Common myeloid progenitor, CD34-positive (primary cell): ENCODE results near the gene C1QTNF1.

Experiments
- CTCF ChIA-PET: fragments of 350-600 bp; sonication (Branson Sonifier 250); formaldehyde crosslinking; loops from one replicate; lab custom pipeline; 2021; ENCODE audit warnings: antibody characterized with exemption; lab: Charles Lee
- POLR2A ChIA-PET: fragments of 350-600 bp; sonication (Branson Sonifier 250); formaldehyde crosslinking; loops from one replicate; lab custom pipeline; 2021; ENCODE audit warnings: antibody characterized with exemption; lab: Charles Lee
- DNase-seq, 3 donors: peaks; one replicate each; pipeline versions ENCODE4 v3.0.0 to v3.0.0-alpha.2; 2013
- H3K27ac ChIP-seq, 2 experiments: 1 replicate in 1 of 2; 2 replicates in 1 of 2; pipeline ENCODE4 v1.7.0; 2013; ENCODE audit warnings: inconsistent platforms in 2 of 2, low read length in 2 of 2, mild to moderate bottlenecking in 2 of 2, low read depth in 1 of 2, moderate library complexity in 1 of 2; ENCODE audit not compliant: severe bottlenecking in 2 of 2, insufficient read depth in 1 of 2, poor library complexity in 1 of 2
- H3K27me3 ChIP-seq, 5 experiments: replicated peaks in 2 of 5; 1 replicate in 3 of 5; 2 replicates in 2 of 5; pipeline versions ENCODE4 v1.6.1 to v1.7.0; 2013; ENCODE audit warnings: low read length in 4 of 5, mild to moderate bottlenecking in 2 of 5, moderate library complexity in 2 of 5, inconsistent platforms in 1 of 5; ENCODE audit not compliant: insufficient read depth in 5 of 5, control insufficient read depth in 4 of 5
- H3K36me3 ChIP-seq, 4 experiments: 1 replicate in 2 of 4; 2 replicates in 2 of 4; pipeline versions ENCODE4 v1.6.1 to v1.7.0; 2013; ENCODE audit warnings: low read length in 3 of 4, control low read depth in 1 of 4, mild to moderate bottlenecking in 1 of 4; ENCODE audit not compliant: control insufficient read depth in 4 of 4, insufficient read depth in 4 of 4
- H3K4me1 ChIP-seq, 4 experiments: 1 replicate in 3 of 4; 2 replicates in 1 of 4; pipeline versions ENCODE4 v1.6.1 to v1.7.1; 2013; ENCODE audit warnings: low read length in 3 of 4, mild to moderate bottlenecking in 3 of 4, control low read depth in 1 of 4, inconsistent platforms in 1 of 4, moderate library complexity in 1 of 4; ENCODE audit not compliant: control insufficient read depth in 4 of 4, insufficient read depth in 4 of 4; ENCODE audit errors: control extremely low read depth in 1 of 4
- H3K4me3 ChIP-seq, 7 experiments: 1 replicate in 4 of 7; 2 replicates in 3 of 7; pipeline versions ENCODE4 v1.5.1 to v1.7.0; 2013; ENCODE audit warnings: mild to moderate bottlenecking in 7 of 7, low read length in 6 of 7, moderate library complexity in 6 of 7, inconsistent platforms in 2 of 7, low read depth in 2 of 7, control low read depth in 1 of 7; ENCODE audit not compliant: insufficient read depth in 4 of 7, control insufficient read depth in 1 of 7; ENCODE audit errors: extremely low read depth in 1 of 7
- H3K9me3 ChIP-seq, 5 experiments: 1 replicate in 4 of 5; 2 replicates in 1 of 5; pipeline versions ENCODE4 v1.6.1 to v1.7.1; 2013; ENCODE audit warnings: low read length in 4 of 5, mild to moderate bottlenecking in 2 of 5, inconsistent platforms in 1 of 5, low read depth in 1 of 5, moderate library complexity in 1 of 5; ENCODE audit not compliant: control insufficient read depth in 4 of 5, insufficient read depth in 2 of 5; ENCODE audit errors: control extremely low read depth in 1 of 5
- WGBS: methylation state at CpG from one replicate; pipeline ENCODE4 v1.1.5; 2013; ENCODE audit not compliant: insufficient coverage; 5-methylcytosine and 5-hydroxymethylcytosine counted together

C1QTNF1 gene

DNA sequence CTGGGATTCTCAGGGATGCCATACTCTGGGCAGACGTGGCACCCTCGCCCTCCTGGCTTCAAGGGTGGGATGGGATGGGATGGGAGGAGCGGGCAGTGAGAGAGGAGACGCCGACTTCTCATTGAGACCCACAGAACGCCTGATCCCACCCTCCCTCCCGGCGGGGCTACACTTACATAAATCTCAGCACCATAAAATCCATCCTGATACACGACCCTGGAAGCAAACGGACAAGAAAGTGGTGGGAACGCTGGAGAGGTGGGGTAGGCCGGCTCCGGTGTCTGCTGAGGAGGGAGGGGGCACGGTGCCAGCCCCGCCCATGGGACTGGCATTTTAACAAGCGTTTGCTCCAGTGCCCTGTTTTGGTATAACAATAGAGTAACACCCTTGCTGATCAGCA lies 72.5 kb downstream of the C1QTNF1 start:
- Histone ChIP-seq H3K4me1 (no peaks in the 10 kb centered on the region), H3K27ac (no peak overlapping the region), H3K27me3 (peaks cover 0 to 88% (median 14%) of the 10 kb centered on the region in 5 experiments), H3K9me3 (no peaks in the 10 kb centered on the region), H3K36me3 (no peaks in the 10 kb centered on the region), H3K4me3 (no peak overlapping the region)
- ChIA-PET POLR2A (no interaction called here), CTCF (no interaction called here)
- no peak for DNase-seq
- WGBS, result 50% methylated on average over 3 of the region's 16 CpGs

- no peaks in the 10 kb centered on the region for H3K9me3 ChIP-seq
- 16% methylated on average over 23 of the region's 52 CpGs for WGBS
- H3K27me3 ChIP-seq, result peaks cover 0 to 97% (median 14%) of the 10 kb centered on the region in 5 experiments
- no peaks in the 10 kb centered on the region for H3K4me1 ChIP-seq
- peak in 2 of 3 donors; percentile 15 to 16 for DNase-seq
- CTCF ChIA-PET, result no interaction called here
- POLR2A ChIA-PET, result no interaction called here
- no peak overlapping the region for H3K27ac ChIP-seq
- no peak overlapping the region for H3K4me3 ChIP-seq
- H3K36me3 ChIP-seq, result no peaks in the 10 kb centered on the region
Measured at GRCh38 chr17:79097226-79098055, 73.5 kb downstream of the C1QTNF1 start.

GRCh38 chr17:79098282-79098867 lies 74.4 kb downstream of the C1QTNF1 start:
- no peak overlapping the region for H3K27ac ChIP-seq
- H3K27me3 ChIP-seq, result peaks cover 0 to 98% (median 12%) of the 10 kb centered on the region in 5 experiments
- CTCF ChIA-PET, result no interaction called here
- H3K9me3 ChIP-seq, result no peaks in the 10 kb centered on the region
- H3K4me3 ChIP-seq, result no peak overlapping the region
- peaks cover 0 to under 1% (median 0%) of the 10 kb centered on the region in 4 experiments for H3K4me1 ChIP-seq
- DNase-seq, result no peak
- WGBS, result 67% methylated on average over 7 of the region's 16 CpGs
- no peaks in the 10 kb centered on the region for H3K36me3 ChIP-seq
- POLR2A ChIA-PET, result no interaction called here
